ENCODE results near the gene BBS1. TPM values are rescaled to one million over a fixed set of nuclear protein-coding genes. Genes with fewer than 3 reads are reported as not detected.
A peak's percentile ranks its signal among the peaks of the same experiment; 100 is the strongest.

The BBS1 gene
- total RNA-seq, 1 donor from 2014 or later, result 11.8 TPM

DNA sequence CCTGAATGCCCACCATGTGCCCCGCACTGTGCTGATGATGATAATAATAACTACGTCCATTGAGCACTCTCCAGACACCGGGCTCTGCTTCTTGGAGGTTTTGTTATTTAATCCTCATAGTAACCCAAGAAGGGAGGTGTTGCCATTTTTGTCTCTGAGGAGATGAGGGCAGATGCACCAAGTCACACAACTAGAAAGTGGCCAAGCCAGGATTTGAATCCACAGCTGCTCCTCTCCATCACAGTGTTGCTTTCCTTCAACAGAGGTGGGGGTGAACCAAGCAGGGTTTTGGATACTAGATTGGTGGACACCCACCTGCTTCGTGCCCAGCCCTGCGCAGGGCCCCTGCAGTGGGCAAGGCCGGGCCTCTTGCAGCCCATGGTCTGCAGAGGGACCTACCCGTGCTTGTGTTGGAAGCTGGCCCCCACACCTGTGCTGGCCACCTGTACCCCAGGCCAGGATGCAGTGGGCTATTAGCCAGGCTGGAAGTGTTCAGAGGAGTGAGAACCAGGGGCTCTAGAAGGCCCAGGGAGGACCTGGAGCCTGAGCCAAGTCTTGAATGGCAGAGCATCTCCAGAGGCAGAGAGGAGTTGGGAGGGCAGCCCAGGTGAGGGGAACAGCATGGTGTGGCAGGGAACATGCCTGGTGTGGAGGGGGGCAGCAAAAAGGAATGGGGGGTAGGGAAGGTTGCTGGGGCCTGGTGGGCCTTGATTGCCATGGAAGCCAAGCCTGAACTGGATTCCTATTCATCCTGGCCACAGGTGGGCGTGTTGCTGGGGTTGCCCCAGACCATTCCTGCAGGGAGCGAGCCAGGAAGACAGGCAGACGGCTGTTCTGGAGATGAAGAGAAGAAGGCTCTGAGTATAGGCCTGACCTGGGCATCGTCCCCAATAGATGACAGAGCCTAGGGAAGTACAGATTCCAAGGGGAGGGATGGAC lies 32.9 kb upstream of the BBS1 start:
- no peak for ATAC-seq

DNA sequence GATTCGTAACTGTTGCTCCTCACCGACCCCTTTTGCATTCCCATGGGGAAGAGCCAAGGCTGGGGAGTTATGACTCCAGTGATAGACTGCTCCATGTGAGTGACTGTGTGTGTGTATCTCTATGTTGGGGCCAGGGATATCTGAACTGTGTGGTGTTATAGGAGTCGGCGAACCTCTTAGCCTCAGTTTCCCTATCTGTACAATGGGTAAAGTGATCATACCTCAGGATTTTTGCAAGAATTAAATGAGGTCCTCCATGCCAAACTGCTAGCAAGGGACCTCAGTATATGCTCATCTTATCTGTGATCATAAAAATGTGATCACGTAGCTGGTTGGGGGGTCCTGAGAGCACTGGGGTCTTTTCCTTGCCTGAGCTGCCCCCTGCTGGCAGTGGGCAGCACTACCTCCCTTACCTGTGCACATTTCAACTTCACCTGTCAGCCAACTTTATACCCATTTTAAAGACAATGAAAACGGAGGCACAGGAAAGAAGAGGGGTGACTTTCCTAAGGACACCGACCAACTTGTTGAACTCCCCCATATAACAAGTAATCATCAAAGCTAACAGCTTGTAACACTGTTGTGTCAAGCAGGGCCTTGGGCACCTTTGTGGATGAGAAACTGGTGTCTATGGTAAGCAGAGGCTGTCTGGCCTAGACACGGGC lies 31.6 kb upstream of the BBS1 start:
- ATAC-seq, result no peak

DNA sequence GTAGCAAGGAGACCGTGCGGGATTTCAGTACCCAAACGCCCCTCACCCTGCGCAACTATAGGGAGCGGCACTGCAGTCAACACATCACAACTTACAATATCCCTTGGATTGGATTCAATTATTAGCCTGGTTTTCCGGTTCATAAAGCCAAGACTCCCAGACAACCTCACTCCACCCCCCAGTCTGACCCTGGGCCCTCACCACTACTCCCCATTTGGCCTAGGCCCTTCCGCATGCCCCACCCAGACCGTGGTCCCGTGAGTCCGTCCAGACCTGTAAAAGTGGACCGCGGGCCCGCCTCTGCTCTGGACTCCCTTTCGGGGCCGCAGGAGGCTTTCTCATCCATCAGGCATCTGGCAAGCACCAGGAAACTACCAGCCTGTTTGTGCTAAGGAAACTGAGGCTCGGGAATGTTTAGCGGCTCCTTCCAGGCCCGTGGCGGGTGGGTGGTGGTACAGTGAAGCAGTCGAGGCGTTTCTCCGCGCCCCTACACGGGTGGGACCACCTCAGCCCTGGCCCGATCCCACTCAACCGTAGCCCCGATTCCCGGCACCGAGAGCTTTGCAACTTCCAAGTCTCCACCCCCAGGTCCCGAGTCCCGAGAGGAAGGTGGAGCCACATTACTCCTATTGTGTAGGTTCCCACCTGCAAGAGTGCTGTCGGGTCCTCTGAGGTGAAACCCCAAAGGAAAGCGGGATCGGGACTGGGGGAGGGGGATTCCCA lies 30.9 kb upstream of the BBS1 start:
- ATAC-seq, result peak; percentile 42

DNA sequence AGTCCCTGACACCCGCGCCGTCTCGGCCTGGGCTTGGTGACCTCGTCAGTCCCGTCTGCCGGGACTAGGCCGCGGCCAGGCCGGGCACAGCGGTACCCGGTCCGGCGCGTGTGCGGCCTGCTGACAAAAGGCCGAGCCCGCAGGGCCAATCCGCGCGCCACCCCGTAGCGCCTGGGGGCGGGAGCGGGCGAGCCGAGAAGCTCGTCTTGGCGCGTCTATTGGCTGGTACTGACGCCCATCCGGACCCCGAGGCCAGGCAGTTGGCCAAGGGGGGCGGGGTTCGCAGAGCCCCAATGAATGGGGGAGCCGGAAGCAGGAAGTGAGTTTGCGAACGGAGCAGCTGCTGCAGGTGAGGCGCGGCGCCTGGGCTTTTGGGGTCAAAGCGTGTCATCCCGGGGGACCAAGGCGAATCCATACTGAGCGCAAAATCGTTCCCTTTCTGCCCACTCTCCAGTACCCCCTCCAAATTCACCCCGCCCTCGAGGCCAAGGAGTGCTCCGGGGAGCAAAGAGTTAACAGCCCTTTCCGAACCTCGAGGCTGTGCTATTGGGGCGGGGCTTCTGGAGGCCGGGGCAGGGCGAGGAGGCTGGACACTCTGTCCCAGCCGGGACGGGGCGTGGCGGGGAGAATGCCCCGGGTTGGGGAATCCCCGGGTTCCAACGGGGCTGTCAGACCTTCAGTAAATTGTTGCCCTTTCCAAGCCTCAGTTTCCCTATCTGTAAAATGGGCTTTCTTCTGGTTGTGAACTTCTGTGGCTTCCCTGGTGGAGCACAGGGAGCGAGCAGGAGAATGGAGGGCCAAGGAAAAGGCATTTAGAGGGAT lies 30.1 kb upstream of the BBS1 start, which contains the start of gene DPP3:
Gene DPP3 (plus strand): TSS at position 318 of the 822 bp plus-strand sequence. CDS start 1,767 bp downstream, outside the sequence.
- peak; percentile 95 for ATAC-seq

DNA sequence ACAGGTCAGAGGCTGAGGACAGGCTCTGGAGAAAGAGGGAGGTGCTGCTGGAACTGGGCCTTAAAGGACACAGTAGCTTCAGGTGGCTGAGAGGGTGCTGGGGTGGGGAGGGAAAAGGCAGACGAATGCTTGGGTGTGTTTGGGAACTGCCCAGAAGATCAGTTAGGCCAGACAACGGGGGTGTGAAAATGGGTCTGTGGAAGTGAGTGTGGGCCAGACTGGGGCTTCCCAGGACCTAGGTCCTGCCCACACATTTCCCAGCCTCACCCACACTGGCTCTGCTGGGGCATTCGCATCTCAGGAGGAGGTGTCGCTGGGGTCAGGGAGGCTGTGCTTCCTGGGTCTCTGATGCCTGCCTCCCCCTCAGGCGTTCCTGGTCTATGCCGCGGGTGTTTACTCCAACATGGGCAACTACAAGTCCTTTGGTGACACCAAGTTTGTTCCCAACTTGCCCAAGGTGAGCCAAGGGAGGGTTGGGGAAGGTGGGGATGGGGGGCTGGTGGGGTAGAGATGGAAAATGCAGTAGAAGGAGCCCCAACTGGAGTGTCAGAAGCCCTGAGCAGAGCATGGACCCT lies 25.5 kb upstream of the BBS1 start:
- ATAC-seq, result no peak

DNA sequence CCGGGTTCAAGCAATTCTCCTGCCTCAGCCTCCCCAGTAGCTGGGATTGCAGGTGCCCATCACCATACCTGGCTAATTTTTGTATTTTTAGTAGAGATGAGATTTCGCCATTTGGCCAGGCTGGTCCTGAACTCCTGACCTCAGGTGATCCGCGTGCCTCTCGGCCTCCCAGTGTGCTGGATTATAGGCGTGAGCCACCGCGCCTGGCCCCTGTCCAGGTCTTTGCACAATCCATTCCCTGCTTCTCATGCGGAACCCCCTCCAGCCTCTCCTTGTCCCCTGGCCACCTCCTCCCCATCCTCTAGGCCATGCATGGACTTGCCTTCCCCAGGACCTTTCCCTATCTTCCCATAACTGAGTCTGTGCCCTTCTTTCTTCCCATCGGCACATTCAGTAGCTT lies 21.5 kb upstream of the BBS1 start:
- no peak for ATAC-seq

DNA sequence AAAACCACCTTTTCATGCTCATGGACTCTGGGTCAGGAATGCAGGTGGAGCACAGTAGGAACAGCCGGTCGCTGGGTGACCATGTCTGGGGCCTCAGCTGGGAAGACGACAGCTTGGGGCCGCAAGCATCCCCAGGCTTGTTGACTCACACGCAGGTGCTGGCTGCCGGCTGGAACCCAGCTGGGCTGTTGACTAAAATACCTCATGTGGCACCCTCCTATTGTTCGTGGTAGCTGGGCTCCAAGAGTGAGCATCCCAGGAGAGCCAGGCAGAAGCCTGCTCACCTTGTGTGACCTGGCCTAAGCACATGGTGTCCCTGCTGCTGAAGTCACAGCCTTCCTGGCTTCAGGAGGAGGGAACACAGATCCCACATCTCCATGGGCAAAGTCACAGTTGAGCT lies 20.8 kb upstream of the BBS1 start:
- ATAC-seq, result no peak

DNA sequence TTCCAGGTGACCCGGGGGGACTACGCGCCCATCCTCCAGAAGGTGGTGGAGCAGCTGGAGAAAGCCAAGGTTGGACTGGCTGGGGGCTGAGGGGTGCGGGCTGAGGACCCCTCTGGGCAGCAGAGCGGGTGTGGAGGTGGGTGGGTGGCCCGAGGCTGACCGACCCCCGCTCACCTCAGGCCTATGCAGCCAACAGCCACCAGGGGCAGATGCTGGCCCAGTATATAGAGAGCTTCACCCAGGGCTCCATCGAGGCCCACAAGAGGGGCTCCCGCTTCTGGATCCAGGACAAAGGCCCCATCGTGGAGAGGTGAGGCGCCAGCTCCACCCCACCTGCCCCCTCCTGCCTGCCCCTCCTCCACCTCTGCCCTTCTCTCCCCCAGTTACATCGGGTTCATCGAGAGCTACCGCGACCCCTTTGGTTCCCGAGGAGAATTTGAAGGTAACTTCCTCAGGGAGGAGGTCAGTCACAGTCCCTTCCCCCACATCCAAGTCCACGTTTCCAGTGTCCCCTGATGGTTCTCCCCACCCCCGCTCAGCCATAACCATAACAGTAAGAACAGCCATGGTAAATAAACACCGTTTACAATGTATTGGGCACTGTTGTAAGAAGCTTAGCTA lies 19.0 kb upstream of the BBS1 start:
- no peak for ATAC-seq

DNA sequence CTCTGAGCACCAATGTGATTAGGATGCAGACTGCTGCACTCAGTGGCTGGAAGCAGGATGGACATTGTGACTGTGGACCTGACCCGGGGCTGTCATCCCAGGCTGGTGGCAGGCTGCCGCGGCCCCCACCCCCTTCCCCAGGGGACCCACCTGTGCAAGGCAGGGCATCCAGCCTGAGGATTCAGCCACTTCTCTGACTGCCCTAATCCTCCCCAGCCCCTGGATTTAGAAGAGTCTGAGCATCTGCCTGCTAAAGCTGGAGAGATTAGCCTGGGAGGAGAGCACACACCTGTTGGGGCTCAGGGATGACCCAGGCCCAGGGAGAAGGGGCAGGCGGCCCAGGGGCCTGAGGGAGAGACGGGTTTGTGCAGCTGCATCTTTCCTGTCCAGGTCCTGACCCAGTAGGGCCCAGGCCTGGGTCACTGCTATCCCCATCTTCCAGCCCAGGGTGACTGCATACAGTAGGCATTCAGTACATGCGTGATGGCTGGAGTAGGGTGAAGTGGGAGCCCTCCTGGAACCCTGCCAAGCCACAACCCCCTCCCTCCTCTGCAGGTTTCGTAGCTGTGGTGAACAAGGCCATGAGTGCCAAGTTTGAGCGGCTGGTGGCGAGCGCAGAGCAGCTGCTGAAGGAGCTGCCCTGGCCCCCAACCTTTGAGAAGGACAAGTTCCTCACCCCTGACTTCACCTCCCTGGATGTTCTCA lies 18.1 kb upstream of the BBS1 start:
- ATAC-seq, result no peak

DNA sequence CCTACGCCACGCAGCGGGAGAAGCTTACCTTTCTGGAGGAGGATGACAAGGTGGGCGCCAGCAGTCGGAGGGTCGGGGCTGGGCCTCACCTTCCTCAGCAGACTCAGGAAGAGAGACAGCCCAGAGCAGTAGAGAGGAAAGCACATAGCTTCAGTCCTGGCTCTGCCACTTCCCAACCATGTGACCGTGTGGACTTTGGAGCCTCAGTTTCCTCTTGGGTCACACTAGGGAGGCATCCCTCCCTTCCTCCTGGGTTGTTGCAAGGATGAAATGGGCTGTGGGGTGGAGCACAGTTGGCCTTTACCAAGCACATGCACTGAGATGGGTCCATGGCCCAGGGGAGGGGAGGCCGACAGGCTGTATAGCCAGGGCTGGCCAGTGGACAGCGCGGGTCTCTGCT lies 17.3 kb upstream of the BBS1 start:
- ATAC-seq, result no peak

DNA sequence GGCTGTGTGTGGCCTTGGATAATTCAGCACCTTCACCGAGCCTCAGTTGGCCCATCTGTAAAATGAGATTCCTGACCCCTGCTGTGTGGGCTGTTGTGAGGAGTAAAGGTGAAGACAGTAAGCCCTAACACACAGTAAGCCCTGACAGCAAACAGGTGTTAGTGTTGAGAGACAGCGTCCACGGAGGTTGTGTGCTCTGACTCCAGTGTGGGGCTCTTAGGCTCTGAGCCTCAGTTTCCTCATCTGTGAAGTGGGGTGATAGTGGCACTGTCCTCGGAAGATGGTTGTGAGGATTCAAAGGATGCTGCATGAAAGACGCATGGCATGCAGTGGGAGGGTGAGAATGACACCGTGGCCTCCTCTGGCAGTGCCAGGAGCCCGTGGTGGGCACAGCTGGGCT lies 16.0 kb upstream of the BBS1 start:
- no peak for ATAC-seq

DNA sequence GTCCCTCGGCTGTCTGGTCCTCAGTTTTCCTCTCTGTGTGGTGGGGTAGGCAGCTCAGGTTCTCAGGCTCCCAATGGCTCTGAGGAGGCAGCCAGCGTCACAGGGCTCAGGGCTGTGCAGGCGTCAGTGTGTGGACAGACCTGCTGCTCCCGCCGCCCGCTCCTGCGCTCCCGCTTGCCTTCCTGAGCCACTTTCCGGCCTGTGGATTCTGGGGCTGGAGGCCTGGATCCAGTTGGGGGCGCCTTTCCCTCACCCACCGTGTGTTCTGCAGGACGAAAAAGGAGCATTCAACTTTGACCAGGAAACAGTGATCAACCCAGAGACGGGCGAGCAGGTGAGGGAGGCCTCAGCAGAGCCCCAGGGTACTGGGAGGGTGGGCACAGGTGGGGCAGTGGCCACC lies 15.5 kb upstream of the BBS1 start:
- no peak for ATAC-seq

DNA sequence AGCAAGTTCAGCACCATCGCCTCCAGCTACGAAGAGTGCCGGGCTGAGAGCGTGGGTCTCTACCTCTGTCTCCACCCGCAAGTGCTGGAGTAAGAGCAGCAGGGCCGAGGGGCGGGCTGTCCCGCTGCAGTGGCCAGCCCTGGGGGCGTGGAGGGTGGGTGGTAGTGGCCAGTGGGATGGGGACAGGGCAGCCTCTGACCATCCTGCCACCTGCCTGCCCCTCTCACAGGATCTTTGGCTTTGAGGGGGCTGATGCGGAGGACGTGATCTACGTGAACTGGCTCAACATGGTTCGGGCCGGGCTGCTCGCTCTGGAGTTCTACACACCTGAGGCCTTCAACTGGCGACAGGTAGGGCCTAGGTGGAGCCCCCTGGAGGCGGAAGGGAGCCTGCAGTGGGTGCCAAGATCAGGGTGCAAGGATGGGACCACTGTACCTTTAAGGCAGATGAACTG lies 15.0 kb upstream of the BBS1 start:
- no peak for ATAC-seq

DNA sequence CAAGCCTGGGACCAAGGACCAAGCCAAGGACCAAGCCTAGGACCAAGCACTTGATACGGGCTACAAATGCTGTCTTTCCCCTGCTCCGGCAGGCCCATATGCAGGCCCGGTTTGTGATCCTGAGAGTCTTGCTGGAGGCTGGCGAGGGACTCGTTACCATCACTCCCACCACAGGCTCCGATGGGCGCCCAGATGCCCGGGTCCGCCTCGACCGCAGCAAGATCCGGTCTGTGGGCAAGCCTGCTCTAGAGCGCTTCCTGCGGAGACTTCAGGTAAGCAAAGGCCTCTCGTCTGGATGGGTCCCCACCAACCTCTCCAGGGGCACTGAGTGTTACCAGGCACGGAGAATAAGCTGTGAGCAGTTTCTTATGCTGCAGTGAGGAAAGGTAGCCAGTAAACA lies 13.2 kb upstream of the BBS1 start:
- no peak for ATAC-seq

DNA sequence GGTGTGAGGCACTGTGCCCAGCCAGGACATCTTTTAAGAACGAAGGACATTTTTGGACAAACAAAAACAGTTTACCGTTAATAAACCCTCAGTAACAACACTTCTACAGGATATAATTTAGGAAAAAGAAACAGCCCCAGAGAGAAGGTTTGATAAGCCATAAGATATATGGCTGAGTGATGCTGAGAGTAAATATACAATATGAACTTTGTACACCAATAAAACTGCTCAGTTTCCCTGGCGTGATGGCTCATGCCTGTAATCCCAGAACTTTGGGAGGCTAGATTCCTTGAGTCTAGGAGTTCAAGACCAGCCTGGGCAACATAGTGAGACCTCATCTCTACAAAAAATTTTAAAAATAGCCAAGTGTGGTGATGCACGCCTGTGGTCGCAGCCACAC lies 11.9 kb upstream of the BBS1 start:
- no peak for ATAC-seq

DNA sequence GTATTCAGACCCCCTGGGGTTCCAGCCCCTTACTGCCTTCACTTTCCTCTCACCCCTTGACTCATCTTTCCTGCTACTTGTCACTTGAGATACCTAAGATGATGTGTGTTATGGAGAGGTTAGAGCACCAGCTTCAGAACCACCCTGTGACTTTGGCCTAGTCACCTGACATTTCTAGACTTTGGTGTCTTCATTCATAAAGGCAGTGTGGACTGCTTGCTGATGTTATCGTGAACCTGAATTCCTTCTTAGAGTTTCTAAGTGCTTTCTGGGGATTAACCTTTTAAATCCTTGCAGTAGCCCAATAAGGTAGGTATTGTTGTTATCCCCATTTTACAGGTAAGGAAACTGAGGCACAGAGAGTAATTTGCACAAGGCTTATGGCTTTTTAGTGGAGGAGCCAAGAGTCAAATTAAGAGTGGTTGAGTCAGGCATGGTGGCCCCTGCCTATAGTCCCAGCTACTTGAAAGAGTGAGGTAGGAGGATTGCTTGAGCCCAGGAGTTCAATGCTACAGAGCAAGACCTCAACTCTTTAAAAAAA lies 5.1 kb upstream of the BBS1 start:
- no peak for ATAC-seq

DNA sequence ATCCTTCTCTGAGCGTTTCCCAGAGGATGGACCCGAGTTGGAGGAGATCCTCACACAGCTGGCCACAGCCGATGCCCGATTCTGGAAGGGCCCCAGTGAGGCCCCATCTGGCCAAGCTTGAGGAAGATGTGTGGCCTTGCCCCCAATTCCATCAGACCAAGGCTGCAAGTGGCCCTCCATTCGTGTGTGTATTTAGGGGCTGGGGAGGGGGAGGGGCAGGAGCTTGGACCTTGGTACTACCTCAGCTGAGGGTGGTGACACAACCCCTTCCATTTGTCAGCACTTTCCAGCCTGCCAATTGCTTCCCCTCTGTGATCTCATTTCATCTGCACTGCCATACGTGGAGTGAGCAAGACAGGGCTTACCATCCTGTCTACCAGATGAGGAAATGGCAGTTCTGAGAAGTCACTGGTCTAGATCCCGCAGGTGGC lies 1.3 kb upstream of the BBS1 start:
- ATAC-seq, result no peak

DNA sequence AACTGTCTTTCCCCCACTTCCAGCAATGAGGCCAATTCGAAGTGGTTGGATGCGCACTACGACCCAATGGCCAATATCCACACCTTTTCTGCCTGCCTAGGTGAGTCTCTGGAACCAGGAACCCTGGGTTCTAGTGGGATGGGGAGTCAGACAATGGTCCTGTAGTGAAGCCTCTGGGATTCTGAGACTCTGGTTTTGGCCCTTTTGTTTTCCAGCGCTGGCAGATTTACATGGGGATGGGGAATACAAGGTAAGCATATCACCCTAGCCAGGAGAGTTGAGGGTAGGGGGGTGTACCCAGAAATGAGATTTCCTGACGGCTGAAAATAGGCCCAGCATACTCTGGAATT lies 530 bp downstream of the BBS1 start:
- ATAC-seq, result no peak

DNA sequence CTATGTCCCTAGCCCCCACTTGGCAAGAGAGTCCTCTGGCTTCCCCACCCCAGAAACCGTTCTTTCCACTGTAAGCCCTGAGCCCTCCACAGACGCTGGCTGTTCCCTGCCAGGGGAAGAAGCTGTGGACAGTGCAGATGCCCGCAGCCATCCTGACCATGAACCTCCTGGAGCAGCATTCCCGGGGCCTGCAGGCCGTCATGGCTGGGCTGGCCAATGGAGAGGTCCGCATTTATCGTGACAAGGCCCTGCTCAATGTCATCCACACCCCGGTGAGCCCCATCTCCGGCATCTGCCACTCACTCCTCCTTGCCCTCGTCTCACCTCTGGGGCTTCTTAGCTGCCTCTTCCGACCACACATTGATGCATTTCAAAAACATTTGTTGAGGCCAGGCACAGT lies 13.2 kb downstream of the BBS1 start:
- no peak for ATAC-seq

DNA sequence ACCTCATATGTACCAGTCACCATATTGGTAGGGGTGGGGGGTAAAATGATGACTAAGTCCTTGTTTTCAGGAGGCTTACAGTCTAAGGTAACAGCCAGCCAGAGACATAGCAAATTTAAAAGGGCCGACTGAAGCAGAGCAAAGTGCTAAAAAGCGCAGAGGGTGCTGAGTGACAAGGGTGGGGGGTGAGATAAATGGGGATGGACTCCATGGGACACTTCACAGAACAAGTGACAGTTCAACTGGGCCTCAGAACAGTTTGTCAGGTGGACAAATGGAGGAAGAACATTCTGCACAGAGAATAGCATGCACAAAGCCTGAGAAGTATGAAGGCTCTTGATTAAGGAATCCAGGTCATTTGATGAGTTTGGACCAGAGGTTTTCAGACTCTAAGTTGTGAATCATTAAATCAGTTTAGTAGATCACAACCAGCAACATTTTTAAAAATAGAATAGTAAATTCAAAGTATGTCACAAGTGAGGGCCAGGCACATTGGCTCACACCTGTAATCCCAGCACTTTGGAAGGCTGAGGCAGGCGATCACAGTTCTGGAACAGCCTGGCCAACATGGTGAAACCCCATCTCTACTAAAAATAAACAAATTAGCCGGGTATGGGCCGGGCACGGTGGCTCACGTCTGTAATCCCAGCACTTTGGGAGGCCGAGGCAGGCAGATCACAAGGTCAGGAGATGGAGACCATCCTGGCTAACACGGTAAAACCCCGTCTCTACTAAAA lies 14.0 kb downstream of the BBS1 start:
- ATAC-seq, result no peak
